Urothelium cell line (cell line): ENCODE data around the gene MARK4.
"Not testable (repeated sequence)": the region's sequence is repeated elsewhere in the genome, so short reads cannot be mapped to it uniquely, and the experiment has no call there.

Source experiments
- DNase-seq: peaks from one replicate; pipeline ENCODE4 v3.0.0; 2011; ENCODE audit warnings: low spot score, mixed read lengths
- FAIRE-seq: peaks from 2 replicates; lab custom pipeline; 2011; peaks lifted over from hg19 to GRCh38; lab: Jason Lieb, UNC

MARK4 gene

DNA sequence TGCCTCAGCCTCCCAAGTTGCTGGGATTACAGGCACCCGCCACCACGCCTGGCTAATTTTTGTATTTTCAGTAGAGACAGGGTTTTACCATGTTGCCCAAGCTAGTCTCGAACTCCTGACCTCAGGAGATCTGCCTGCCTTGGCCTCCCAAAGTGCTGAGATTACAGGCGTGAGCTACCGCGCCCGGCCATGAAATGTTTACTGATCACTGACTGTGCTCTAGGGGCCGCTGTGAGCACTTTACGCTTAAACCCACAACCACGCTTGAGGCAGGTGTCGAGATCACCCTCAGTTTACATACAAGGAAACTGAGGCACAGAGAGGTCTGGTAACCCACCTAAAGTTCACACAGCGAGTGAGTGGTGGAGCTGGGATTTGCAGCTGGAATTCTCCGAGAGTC lies 18.9 kb downstream of the MARK4 start:
- DNase-seq, FAIRE-seq: not testable (repeated sequence)

DNA sequence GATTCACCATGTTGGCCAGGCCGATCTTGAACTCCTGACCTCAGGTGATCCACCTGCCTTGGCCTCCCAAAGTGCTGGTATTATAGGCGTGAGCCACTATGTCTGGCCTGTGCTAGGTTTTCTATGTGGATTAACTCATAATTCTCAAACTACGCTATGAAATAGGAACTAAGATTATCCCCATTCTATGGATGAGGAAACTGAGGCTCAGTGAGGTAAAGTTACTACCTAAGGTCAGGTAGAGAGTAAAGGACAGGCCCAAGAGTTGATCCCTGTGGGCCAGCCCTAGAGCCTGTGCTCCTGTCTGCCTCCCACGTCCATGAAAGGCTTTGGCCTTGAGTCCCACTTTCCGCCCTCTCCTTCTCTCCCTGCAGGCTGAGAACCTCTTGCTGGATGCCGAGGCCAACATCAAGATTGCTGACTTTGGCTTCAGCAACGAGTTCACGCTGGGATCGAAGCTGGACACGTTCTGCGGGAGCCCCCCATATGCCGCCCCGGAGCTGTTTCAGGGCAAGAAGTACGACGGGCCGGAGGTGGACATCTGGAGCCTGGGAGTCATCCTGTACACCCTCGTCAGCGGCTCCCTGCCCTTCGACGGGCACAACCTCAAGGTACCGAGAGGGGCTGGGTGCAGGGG lies 20.1 kb downstream of the MARK4 start:
- DNase-seq (no peak), FAIRE-seq (no peak)

DNA sequence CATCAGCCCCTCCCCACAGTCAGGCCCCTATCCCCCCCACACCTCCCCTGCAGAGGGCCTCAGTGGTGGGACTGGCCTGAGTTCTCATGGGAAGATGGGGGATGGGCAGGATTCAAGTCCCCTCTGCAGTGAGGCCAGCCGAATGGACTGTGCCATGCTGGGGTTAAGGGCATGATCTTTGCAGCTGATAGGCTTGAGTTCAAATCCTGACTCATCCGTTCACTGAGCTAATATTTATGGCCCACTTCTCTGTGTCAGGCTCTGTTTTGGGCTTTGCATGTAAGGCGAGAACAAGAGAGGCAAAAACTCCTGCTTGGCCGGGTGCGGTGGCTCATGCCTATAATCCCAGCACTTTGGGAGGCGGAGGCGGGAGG lies 20.7 kb downstream of the MARK4 start:
- FAIRE-seq (no peak), DNase-seq (no peak)

DNA sequence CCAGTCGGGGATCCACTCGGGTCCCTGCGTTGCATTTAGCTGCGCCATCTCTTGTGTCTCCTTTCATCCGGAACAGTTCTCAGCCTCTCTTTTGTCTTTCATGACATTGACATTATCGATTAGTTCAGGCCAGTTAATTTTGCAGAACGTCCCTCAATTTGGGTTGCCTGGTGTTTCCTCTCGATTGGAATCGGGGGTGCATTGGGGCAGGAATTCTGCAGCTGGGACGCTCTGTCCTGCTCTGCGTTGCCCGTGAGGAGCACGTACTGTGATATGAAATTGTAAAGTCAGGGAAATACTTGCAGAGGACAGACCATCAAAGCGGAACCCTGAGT lies 22.4 kb downstream of the MARK4 start:
- no peak for DNase-seq
- FAIRE-seq: no peak

DNA sequence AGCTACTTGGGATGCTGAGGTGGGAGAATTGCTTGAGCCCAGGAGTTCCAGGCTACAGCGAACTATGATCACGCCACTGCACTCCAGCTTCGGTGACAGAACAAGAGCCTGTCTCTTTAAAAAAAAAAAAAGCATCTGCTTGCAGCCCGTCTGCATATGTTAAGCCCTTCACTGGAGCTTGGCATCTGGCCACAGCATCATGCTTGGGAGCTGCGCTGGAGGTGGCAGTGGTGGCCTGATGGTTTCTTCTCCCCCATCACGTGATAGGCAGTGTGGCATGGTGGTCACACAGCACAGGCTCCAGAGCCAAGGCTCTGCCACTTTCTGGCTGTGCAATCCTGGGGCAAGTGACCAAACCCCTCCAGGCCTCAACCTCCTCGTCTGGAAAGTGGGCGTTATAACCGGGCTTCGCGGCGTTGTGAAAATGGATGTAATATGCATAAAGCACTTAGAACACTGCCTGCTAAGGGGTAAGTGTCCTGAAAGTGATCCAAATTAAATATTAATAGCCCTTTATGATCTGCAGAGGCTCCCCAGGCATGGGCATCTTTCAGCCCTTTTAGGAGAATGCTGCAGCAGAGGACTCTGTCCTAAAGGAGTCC lies 24.4 kb downstream of the MARK4 start:
- no peak for FAIRE-seq
- DNase-seq: no peak

DNA sequence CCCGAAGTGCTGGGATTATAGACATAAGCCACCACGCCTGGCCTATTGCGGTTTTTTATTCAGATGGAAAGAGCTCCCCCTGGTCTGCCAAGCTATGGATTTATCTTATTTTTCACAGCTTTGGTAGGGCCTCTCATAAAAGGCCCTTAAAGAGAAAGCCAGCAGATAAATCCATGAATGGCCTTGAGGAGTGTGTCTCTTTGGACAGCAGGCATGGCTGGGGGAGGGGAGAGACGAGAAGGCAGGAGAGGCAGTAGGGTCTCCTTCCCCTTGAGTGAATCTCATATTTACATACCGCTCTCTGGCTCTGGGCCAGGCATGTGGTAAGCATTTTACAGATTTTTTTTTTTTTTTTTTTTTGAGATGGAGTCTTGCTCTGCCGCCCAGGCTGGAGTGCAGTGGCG lies 25.2 kb downstream of the MARK4 start:
- FAIRE-seq: no peak
- no peak for DNase-seq

DNA sequence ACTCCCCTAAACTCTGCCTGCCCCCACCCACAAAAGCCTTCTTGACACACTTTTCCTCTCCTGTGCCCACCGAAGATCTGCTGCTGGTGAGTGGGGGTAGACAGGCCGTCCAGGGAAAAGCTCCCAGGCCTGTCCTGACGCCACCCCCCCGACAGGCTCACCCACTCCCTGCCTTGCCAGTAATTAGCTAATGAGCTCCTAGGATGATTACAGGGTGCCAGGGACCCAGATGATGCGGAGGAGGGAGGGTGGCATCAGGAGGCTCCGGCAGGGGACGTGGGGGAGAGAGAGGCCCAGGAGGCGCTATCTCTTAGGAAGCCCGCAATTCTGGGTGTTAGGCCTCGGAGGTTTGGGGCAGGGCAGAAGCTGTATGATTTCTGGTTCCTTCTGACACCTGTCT lies 27.0 kb downstream of the MARK4 start:
- DNase-seq (no peak), FAIRE-seq (no peak)

DNA sequence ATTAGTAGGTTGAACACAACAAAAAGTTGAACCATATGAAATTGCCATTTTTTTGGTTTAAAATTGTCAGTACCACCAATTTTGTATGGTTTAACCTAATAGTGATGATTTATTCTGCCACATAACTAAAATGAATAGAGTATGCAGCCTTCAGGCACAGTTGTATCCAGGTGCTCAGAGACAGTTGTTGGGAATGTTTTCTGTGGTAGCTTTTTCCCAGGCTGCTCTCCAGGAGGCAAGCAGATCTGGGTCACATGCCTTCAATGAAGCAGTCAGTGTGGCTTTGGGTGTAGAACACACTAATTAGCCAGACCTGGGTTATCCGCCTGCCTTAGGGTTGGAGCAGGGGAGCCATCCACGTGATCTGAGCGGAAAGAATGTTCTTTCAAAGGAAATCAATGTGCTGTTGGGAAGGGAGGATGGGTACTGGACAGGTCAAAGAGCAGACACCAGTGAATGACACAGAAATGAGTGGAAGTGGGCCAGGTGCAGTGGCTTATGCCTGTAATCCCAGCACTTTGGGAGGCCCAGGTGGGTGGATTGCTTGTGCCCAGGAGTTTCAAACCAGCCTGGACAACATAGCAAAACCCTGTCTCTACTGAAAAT lies 28.6 kb downstream of the MARK4 start:
- FAIRE-seq: no peak
- no peak for DNase-seq

DNA sequence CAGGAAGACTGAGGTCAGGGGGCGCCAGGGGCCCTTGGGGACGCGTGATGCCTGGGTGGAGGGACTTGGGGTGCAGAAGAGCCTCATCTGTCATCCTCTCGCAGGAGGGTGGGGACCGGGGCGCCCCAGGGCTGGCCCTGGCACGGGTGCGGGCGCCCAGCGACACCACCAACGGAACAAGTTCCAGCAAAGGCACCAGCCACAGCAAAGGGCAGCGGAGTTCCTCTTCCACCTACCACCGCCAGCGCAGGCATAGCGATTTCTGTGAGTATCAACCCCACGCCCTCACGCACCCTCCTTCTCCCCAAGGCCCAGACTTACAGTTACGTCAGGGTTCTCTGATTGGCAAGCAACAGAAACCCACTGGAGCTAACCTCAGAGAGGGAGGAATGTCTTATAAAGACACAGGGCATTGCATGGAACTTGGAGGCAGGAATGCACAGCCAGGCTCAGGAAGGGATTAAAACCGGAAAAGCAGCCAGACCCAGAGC lies 29.4 kb downstream of the MARK4 start:
- FAIRE-seq (no peak), DNase-seq (no peak)

DNA sequence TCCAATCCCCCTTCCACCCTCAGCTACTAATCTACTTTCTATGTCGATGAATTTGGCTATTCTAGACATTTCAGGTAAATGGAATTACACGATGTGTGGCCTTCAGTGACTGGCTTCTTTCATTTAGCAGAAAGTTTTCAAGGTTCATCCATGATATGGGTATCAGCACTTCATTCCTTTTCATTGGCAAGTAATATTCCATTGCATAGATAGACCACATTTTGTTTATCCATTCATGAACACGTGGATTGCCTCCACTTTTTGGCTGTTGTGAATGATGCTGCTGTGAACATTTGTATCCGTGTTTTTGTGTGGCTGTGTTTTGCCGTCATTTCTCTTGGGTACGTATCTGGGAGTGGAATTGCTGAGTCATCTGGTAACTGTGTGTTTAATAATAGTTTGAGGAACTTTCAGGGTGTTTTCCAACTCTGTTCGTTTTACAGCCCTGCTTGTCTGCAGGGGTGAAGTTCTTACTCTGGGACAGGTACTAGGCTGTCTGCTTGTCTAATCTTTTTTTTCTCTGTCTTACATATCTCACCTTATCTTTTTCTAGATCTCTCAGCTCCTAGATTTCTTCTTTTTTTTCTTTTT lies 32.5 kb downstream of the MARK4 start:
- DNase-seq (no peak), FAIRE-seq (no peak)

DNA sequence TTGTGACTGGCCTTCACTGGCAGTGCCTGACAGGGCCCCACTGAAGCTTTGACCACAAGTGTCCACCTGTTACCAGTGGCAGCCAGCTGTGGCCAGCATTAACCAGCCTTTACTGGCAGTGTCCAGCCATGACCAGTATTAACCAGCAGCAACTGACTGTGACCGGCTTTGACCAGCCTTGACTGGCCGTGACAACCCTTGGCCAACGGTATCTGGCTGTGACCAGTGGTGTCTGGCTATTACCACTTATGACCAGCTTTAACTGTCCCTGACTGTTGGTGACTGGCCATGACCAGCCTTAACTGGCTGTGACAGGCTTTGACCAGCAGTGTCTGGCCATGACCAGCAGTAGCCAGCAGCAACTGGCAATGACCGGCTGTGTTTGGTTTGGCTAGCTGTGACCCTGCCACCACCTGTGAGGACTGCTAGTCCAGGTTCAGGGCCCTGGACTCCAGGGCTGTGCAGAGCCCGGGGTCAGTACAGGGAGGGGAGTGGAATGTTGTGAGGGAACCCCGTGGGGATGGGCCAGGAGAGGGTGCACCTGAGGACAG lies 39.4 kb downstream of the MARK4 start:
- no peak for DNase-seq
- FAIRE-seq: no peak

DNA sequence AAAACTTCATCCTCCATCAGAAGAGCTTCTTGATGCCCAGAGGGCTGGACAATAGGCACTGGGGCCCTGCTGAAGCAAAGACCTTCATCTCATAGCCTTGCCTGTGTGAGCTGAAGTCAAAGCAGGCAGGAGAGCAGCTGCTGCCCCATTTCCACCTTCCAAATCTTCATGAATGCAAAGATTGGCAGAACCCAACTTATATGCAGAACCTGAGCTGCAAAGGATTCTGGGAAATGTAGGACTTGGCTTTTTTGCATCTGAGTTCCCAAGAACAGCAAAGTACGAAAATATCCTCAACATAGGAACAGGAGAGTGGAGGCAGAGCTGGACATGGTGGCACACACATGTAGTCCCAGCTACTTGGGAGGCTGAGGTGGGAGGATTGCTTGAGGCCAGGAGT lies 40.8 kb downstream of the MARK4 start:
- DNase-seq: no peak
- FAIRE-seq: no peak

DNA sequence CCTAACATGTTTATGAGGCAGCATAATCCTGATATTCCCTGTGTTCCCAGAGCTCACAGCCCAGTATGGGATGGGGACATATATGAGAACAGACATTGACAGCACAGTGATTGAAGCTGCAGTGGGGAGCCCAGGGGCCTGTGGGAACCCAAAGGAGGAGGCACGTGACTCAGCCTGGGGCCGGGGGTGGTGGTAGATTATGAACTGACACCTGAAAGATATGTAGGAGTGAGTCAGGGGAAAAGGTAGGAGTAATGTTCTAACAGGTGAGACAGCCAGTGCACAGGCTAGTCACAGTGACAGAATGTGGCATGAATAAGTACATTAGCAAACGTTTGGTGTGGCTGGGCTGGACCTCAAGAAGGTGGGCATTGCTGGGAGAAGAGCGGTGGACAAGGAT lies 42.6 kb downstream of the MARK4 start:
- DNase-seq (no peak), FAIRE-seq (no peak)

DNA sequence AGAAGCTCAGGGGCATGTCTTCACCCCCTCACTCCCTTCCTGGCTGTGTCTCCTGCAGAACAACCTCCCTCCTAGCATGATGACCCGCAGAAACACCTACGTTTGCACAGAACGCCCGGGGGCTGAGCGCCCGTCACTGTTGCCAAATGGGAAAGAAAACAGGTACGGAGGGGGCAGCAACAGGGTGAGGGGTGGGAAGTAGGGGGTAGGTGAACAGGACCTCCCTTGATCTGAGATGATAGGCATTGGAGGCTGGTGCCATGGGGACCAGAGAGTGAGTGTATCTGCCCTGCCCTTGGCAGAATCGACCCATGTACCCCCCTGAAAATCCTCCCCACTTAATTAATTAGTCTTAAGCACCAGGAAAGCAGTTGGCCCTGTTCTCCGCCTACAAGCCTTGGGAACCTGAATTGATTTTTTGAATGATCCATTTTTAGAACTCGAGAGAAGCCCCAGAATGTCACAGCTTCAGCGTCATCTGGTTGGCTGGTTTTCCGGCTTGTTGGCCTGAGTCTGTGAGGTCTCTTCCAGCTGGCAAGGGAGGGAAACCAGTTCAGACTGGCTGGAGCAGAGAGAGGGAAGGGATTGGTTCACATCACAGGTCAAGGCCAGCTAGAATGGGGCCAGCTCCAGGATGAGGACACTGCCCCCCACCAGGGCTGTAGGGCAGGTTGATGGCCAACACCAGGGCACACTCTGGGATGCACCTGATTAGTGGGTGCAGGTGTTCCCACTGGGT lies 43.4 kb downstream of the MARK4 start:
- FAIRE-seq (no peak), DNase-seq (no peak)

DNA sequence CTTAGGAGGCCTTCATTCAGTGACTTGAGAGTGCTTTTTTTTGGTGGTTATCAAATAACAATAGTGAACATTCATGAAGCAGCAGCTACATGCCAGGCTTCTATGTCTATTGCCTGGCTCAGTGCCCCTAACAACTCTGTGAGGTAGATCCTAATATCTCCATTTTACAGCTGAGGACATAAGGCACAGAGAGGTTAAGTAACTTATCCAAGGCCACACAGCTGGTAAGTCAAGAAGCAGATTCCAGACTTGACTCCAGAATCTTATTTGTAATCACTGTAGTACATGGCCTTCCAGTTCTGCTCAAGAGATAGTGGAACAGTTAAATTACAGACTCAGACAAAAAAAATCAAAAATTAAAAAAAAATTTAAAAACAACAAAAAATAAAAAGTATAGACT lies 44.8 kb downstream of the MARK4 start:
- no peak for DNase-seq
- FAIRE-seq: no peak

DNA sequence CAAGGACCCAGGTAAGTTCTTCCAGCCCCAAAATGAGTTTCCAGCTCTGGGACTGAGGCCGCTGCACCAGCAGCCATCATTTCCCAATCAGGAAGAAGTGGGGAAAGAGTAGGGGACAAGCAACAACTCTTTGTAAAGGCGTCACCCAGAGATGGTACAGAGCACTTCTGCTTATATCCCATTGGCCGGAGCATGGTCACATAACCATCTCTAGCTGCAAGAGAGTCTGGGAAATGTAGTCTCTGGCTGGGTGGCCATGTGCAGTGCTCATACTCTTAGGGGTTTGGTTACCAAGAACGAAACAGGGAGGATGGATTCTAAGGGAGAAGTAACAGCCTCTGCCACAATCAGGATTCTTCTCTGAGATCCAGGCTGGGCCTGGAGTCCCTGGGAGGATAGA lies 45.3 kb downstream of the MARK4 start:
- DNase-seq: no peak
- peak; percentile 9 for FAIRE-seq

DNA sequence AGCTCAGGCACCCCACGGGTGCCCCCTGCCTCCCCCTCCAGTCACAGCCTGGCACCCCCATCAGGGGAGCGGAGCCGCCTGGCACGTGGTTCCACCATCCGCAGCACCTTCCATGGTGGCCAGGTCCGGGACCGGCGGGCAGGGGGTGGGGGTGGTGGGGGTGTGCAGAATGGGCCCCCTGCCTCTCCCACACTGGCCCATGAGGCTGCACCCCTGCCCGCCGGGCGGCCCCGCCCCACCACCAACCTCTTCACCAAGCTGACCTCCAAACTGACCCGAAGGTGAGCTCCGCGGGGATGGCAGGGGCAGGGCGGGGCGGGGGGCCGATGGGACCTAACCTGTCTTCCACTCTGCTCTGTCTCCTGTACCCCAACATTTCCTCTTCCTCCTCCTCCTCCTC lies 46.6 kb downstream of the MARK4 start:
- FAIRE-seq (no peak), DNase-seq (no peak)

DNA sequence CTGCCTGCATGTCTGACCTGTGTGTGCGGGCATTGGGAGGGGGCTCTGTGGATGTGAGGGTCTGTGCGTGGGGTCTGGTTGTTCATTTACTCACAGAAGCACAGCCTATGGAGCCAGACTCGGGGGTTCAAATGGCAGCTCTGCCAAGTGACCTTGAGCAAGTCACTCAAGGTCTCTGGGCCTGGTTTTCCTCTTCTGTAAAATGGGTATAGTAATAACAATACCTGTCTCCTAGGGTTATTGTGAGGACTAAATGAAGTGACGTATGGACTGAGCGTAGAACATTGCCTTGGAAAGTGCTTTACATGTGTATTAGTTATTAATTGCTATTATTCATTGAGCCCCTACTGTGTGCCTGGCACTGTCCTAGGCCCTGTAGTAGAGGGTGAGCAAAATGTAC lies 47.2 kb downstream of the MARK4 start:
- FAIRE-seq (no peak), DNase-seq (no peak)

DNA sequence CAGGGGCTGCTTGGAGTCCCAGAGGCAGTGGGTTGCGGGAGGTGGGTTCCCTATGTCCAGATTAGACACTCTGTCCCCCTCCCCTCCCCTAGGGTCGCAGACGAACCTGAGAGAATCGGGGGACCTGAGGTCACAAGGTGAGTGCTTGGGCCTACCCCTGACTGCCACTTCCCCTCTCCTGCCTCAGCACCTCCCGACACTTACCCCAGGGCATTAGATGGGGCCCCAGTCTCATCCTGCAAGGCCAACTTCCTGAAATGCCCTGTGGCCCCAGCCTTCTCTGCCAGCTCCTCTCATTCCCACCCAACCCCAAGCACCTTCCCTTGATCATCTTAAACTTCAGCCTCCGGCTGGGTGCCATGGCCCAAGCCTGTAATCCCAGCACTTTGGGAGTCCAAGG lies 48.6 kb downstream of the MARK4 start:
- DNase-seq: no peak
- no peak for FAIRE-seq

DNA sequence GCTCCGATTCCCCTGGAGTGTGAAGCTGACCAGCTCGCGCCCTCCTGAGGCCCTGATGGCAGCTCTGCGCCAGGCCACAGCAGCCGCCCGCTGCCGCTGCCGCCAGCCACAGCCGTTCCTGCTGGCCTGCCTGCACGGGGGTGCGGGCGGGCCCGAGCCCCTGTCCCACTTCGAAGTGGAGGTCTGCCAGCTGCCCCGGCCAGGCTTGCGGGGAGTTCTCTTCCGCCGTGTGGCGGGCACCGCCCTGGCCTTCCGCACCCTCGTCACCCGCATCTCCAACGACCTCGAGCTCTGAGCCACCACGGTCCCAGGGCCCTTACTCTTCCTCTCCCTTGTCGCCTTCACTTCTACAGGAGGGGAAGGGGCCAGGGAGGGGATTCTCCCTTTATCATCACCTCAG lies 51.3 kb downstream of the MARK4 start:
- no peak for DNase-seq
- no peak for FAIRE-seq

DNA sequence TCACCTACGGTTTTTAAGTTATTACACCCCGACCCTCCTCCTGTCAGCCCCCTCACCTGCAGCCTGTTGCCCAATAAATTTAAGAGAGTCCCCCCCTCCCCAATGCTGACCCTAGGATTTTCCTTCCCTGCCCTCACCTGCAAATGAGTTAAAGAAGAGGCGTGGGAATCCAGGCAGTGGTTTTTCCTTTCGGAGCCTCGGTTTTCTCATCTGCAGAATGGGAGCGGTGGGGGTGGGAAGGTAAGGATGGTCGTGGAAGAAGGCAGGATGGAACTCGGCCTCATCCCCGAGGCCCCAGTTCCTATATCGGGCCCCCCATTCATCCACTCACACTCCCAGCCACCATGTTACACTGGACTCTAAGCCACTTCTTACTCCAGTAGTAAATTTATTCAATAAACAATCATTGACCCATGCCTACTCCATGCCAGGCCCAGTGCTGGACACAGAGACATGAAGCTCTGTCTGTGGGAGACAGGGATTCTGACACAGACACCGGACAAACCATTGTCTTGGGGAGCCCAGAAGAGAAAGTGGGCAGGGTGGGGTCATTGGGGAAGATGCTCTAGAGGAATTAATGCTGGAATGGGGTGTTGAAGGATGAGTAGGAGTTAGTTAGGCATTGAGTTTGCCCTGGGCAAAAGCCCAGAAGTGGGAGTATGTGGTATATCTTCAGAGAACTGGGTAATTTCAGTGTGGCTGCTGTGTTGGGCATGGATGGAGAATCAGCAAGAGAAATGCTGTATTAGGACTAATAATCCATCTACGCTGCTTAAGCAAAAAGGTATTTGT lies 52.4 kb downstream of the MARK4 start:
- FAIRE-seq (no peak), DNase-seq (no peak)
